A549 (cell line): ENCODE measurements around the gene CADM1.

Experiments used
- CBX2 ChIP-seq: fragments of 200-600 bp; sonication (generic); IDR thresholded peaks from 2 replicates; pipeline ENCODE4 v1.6.1; 2016; ENCODE audit warnings: low read depth, mild to moderate bottlenecking, borderline replicate concordance
- CHD4 ChIP-seq: fragments of 200-600 bp; sonication (generic); IDR thresholded peaks from 2 replicates; pipeline ENCODE4 v1.6.1; 2016; ENCODE audit warnings: antibody characterized with exemption, mild to moderate bottlenecking, borderline replicate concordance
- CTCF ChIP-seq: fragments of >200 bp; sonication (Bioruptor Twin); formaldehyde crosslinking; IDR thresholded peaks from 3 replicates; pipeline ENCODE4 v1.5.1; 2016
- EHMT2 ChIP-seq: fragments of 200-600 bp; sonication (generic); IDR thresholded peaks from 2 replicates; pipeline ENCODE4 v1.6.1; 2016; ENCODE audit warnings: antibody characterized with exemption, low read depth, mild to moderate bottlenecking, moderate library complexity
- EP300 ChIP-seq, 2 experiments: fragments of >200 bp; sonication (Bioruptor Twin); formaldehyde crosslinking; IDR thresholded peaks; 2 replicates in 1 of 2; 3 replicates in 1 of 2; pipeline ENCODE4 v1.6.1; 2016 to 2017
- HDAC2 ChIP-seq: fragments of 200-600 bp; sonication (generic); IDR thresholded peaks from 2 replicates; pipeline ENCODE4 v1.6.1; 2016
- JUN ChIP-seq, 2 experiments: fragments of >200 bp; sonication (Bioruptor Twin); formaldehyde crosslinking; IDR thresholded peaks; 2 replicates in 1 of 2; 3 replicates in 1 of 2; pipeline ENCODE4 v1.6.1; 2016 to 2017
- MAX ChIP-seq: IDR thresholded peaks from 2 replicates; pipeline ENCODE4 v1.6.1; 2012
- MYC ChIP-seq: IDR thresholded peaks from 2 replicates; pipeline ENCODE4 v1.6.1; 2012; ENCODE audit warnings: mild to moderate bottlenecking, inconsistent platforms, low read length, improper control_type of control experiment, borderline replicate concordance
- POLR2A ChIP-seq: IDR thresholded peaks from 2 replicates; pipeline ENCODE4 v1.6.1; 2012; ENCODE audit warnings: mild to moderate bottlenecking, low read length
- REST ChIP-seq: fragments of 200-600 bp; sonication (generic); IDR thresholded peaks from 2 replicates; pipeline ENCODE4 v1.6.1; 2016; ENCODE audit warnings: antibody characterized with exemption, mild to moderate bottlenecking, moderate library complexity
- TFCP2L1 ChIP-seq: fragments of 250-450 bp; sonication (Bioruptor Pico); IDR thresholded peaks from 2 replicates; pipeline ENCODE4 v1.5.0; 2021; ENCODE audit warnings: mild to moderate bottlenecking
- USF2 ChIP-seq: fragments of 450-650 bp; IDR thresholded peaks from 2 replicates; pipeline ENCODE4 v1.6.1; 2014; ENCODE audit warnings: antibody characterized with exemption

- TF ChIP-seq MYC (no peak), EP300 (IDR thresholded peaks at IDR 0.05) (no peak), MAX (no peak), USF2 (no peak), CTCF (no peak), REST (no peak), POLR2A (no peak), EHMT2 (no peak), TFCP2L1 (CRISPR knock-in tag) (no peak), CHD4 (no peak), HDAC2 (no peak), JUN (IDR thresholded peaks at IDR 0.05) (no peak), CBX2 (no peak)
These were observed 155.8 kb downstream of the CADM1 start for GRCh38 chr11:115348416-115348815.
